IPS DF 4.7 (cell line): Measurements from ENCODE around the gene SNTG2.

Experiments used
- DNase-seq: peaks from one replicate; pipeline ENCODE4 v3.0.0-alpha.2; 2013; ENCODE audit warnings: low spot score; ENCODE audit errors: extremely low read depth

The SNTG2 gene

GRCh38 chr2:1231466-1232063 is 280.9 kb downstream of the SNTG2 start:
- no peak for DNase-seq

- no peak for DNase-seq
Observed at GRCh38 chr2:1233281-1233680, 282.6 kb downstream of the SNTG2 start.

- DNase-seq, result no peak
Observed at GRCh38 chr2:1234731-1235308, 284.2 kb downstream of the SNTG2 start.

DNA sequence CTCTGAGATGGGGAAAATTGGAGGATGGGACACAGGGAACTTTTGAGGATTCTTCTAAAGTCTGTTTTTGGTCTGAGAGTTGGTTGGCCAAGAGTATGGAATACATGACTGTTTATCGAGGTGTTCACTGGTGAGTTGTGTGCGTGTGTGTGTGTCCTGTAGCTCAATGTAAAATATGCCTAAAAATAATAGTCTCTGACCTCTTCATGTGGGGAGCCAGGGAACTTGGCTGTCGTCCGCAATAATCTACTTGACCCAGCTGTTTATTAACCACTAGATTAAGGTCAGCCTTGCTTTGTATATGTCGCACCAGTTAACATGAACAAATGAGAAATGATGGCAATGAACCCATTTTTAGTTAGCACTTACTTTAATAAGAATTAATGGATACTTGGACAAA is 285.2 kb downstream of the SNTG2 start:
- DNase-seq, result no peak

DNA sequence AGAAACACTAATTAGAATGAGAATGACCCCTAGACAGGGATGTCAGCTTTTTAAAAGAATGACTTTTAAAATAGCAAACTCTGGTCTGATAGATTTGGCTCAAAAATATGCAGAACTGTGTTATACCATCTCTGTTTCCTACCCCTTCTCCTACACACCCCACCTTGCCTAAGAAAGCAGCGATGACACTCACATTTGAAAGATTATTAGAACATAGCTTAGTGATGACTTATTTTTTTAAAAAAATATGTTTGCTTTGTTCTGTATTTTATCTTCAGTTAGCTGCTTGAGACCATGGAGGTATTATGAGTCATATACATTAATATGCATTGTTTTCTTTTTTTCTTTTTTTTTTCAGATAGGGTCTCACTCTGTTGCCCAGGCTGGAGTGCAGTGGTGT is 286.0 kb downstream of the SNTG2 start:
- no peak for DNase-seq

- DNase-seq, result no peak
Observed at GRCh38 chr2:1237783-1238182, 287.1 kb downstream of the SNTG2 start.

GRCh38 chr2:1238598-1239138 is 288.0 kb downstream of the SNTG2 start:
- DNase-seq, result no peak

GRCh38 chr2:1245193-1245592 is 294.5 kb downstream of the SNTG2 start:
- DNase-seq, result no peak

- no peak for DNase-seq
Observed at GRCh38 chr2:1246239-1246638, 295.6 kb downstream of the SNTG2 start.

DNA sequence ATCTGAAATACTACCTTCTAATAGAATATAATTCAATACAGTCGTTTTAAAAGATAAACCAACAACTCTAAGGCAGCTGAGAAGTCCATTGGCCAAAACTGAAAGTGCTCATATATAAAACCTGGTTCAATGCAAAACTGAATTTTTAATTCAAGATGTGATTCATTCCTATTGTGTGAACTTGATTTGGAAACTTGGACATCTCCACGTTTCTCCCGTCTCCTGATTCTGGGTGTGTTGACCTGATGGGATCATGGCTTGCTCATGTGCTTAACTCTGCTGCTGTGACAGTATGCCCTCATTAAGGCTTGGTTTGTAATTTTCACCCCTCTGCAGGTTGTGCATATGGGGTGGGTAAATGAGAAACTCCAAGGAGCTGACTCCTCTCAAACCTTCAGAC is 296.3 kb downstream of the SNTG2 start:
- no peak for DNase-seq

- DNase-seq, result no peak
Observed at GRCh38 chr2:1248187-1248586, 297.5 kb downstream of the SNTG2 start.

DNA sequence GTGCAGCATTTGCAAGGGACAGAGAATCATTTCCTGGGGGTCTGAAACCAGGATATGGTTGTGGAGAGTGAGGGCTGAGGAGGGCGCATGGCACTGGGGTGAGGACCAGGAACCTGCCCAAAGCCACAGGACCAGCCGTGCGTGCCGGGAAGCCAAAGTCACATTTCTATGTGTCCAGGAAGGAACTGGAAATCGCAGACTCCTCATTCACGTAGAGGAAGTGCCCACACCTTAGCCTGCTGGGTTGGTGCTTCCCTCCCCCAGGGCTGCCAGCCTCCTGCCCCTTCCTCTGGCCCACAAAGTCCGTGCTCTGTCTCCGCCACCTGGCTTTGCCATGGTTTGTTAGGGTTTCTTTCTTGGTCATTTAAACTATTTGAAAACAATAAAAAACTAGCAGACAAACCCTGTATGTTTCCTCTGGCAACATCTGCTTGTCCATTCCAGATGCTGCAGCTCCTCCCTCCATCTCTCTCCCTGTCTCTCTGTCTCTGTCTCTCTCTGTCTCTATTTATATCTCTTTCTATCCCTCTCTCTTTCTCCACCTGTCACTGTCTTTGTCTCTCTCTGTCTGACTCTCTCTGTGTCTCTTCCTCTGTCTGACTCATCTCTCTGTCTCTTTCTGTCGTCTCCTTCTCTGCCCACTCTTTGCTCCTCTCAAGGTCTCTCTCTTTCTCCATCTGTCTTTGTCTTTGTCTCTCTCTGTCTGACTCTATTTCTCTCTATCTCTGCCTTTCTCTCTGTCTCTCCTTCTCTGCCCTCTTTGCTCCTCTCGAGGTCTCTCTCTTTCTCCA is 299.4 kb downstream of the SNTG2 start:
- DNase-seq, result no peak

DNA sequence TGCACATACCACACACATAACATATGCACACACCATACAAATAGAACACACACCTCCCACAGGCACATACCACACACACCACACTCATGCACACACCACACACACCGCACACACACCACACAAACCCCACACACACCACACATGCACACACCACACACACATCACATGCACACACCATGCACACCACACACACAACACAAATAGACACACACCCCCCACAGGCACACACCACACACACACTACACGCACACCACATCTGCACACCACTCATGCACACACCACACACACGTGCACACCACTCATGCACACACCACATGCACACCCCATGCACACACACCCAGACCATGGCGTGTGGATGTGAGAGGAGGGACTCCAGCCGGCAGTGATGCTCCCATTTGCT is 300.9 kb downstream of the SNTG2 start:
- no peak for DNase-seq

- DNase-seq, result no peak
Observed at GRCh38 chr2:1253629-1254028, 303.0 kb downstream of the SNTG2 start.

DNA sequence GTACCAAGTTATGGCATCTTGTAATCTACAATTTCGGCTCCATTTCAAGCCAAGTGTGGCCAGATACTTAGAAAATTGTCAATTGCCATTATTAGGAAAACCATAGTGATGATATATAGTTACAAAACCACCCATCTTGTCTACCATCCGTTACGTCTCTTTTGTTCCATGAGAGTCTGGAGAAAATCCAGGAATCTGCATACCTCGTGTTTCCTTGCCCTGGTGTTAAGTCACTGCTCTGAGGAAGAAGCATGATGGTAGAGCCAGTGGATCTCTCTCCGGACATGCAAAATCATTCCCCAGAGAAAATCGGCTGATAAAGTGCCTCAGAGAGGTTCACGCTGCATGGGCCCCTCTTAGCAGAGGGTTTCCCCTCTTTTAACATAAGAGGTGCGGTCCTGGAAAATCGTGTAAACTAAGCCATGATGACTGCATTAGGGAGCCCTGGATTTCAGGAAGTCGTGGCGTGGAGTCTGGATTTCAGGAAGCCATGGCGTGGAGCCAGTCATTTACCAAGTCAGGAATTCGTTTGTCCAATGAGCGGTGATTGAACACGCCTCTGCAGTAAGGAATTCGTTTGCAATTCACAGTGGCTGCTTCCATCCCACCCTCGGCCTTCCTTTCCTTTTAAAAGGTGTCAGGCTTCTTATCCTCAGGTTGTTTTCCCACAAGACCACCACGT is 304.2 kb downstream of the SNTG2 start:
- no peak for DNase-seq

DNA sequence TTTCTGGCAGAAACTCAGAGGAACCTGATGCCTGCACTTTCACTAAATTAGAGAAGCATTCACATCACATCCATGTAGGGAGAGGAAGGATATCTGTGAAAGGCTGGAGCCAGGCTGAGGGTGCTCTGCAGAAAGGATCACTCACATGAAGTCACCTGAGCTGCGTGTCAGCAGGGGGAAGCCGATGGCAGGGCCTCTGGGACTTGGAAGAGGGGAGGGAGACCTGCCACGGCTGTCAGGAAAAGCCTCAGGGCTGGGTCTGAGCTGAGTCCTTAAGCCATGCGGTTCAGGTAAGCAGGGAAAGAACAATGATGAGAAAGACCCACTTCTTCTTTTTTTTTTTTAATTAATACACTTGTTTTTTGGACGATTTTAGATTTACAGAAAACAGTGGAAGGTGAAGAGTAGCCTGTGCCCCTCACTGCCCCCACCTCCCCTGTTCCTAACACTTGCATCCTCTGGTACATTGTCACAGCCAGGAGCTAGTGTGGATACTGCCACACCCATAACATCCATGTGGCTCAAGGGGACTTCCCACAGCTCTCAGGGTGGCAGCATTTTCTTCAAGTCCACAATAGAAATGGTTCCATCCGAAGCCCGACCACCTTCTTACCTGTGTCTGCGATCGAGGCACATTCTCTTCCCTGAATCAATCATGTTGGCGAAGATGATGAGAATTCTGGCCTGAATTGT is 306.1 kb downstream of the SNTG2 start:
- no peak for DNase-seq

- DNase-seq, result no peak
Observed at GRCh38 chr2:1257334-1257733, 306.7 kb downstream of the SNTG2 start.

DNA sequence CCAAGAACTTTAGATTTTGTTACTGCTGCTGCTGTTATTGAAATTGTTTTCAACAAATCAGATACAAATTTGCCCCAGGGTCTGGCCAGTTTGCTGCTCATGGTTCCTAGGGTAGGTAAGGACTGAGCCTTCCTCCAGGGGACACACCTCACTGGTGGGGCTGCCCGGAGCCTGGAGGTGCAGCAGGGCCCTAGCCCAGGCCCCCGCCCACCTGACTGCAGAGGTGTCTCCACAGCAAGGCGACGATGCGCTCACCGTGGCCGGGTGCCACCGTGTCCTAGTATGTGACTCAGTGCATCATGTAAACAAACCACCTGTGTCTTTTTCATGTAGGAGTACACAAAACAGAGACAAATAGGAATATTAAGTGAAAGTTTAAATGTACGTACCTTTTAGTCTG is 309.1 kb downstream of the SNTG2 start:
- no peak for DNase-seq

- DNase-seq, result no peak
Observed at GRCh38 chr2:1262609-1263008, 312.0 kb downstream of the SNTG2 start.

GRCh38 chr2:1265454-1265853 is 314.8 kb downstream of the SNTG2 start:
- no peak for DNase-seq

DNA sequence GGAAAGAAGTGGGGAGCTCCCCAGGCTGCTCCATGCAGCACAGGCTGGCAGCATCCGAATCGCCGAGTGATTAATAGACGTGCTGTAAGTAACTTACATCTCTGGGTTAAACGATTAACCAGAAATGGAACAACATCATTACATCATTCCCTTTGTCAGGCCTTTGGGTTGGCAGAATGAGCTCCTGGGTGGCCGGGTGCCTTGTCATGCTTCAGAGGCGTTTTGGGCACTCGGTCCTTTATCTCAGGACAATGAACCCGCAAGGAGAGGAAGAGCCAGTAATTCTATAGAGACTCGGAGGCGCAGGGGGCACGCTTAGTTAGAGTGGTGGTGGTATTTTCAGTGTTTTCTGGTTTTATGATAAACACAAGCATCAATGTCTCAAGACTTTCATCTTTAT is 315.7 kb downstream of the SNTG2 start:
- DNase-seq, result no peak
